Breast epithelium (tissue), 4 donors: Measurements from ENCODE around the gene WBP1L. TPM values are rescaled to one million over a fixed set of nuclear protein-coding genes. Genes with fewer than 3 reads are reported as not detected.
A peak's percentile ranks its signal among the peaks of the same experiment; 100 is the strongest.

Experiments used
- DNase-seq, 2 donors: peaks; one replicate each; pipeline ENCODE4 v3.0.0-alpha.2; 2019; ENCODE audit warnings: low spot score in 2 of 2
- H3K27ac ChIP-seq, 2 donors: fragments of 200-600 bp; sonication (generic) in 1 of 2; one replicate each; pipeline ENCODE4 v1.5.1; 2016 to 2019; ENCODE audit warnings: mild to moderate bottlenecking in 1 of 2
- H3K27me3 ChIP-seq, 2 donors: fragments of 200-600 bp; sonication (generic) in 1 of 2; one replicate each; pipeline versions ENCODE4 v1.5.1 to v1.6.0; 2017 to 2019; ENCODE audit warnings: control low read depth in 1 of 2, mild to moderate bottlenecking in 1 of 2
- H3K36me3 ChIP-seq: fragments of 200-600 bp; one replicate; pipeline ENCODE4 v1.5.1; 2019
- H3K4me1 ChIP-seq, 2 donors: fragments of 200-600 bp; sonication (generic); one replicate each; pipeline ENCODE4 v1.5.1; 2016 to 2019; ENCODE audit warnings: control low read depth in 1 of 2
- H3K4me3 ChIP-seq, 3 donors: fragments of 200-600 bp; sonication (generic); 1 replicate in 2 of 3; 2 replicates in 1 of 3; pipeline ENCODE4 v1.5.1; 2016 to 2019; ENCODE audit warnings: mild to moderate bottlenecking in 3 of 3, moderate library complexity in 2 of 3
- H3K9me3 ChIP-seq, 2 donors: fragments of 200-600 bp; sonication (generic) in 1 of 2; one replicate each; pipeline ENCODE4 v1.5.1; 2016 to 2019; ENCODE audit warnings: control low read depth in 1 of 2
- CTCF ChIP-seq, 3 donors: fragments of 450-650 bp; IDR thresholded peaks; one replicate each; pipeline ENCODE4 v1.5.1; 2016 to 2017; ENCODE audit warnings: antibody characterized with exemption in 3 of 3, mild to moderate bottlenecking in 3 of 3, moderate library complexity in 3 of 3
- POLR2A ChIP-seq: fragments of 450-650 bp; IDR thresholded peaks from one replicate; pipeline ENCODE4 v1.6.1; 2016; ENCODE audit warnings: antibody characterized with exemption, mild to moderate bottlenecking, moderate library complexity
- POLR2AphosphoS5 ChIP-seq, 3 donors: sonication (generic); formaldehyde crosslinking; IDR thresholded peaks; one replicate each; pipeline ENCODE4 v1.6.1; 2017; ENCODE audit warnings: antibody characterized with exemption in 3 of 3
- intact Hi-C: fragments of 100-400 bp; cut with DNase I; formaldehyde crosslinking; loops from one replicate; pipeline ENCODE4 v1.15.1; 2023; ENCODE audit warnings: low total_unique reads
- total RNA-seq, 3 donors: library from RNA; depleted of rRNA; stranded (reverse); fragments of >200 nt; gene quantifications; one replicate each; pipeline ENCODE4 v1.1.0, GENCODE V29; 2016

WBP1L gene
- total RNA-seq, 3 donors from 2014 or later, result 114 to 174 (median 143) TPM

- intact Hi-C loops, result no loop called here
Measured at GRCh38 chr10:102779680-102780526, 36.2 kb downstream of the WBP1L start.

GRCh38 chr10:102780527-102780808, 36.7 kb downstream of the WBP1L start:
- Histone ChIP-seq H3K4me3 (peak overlapping the region in 1 of 3 donors; percentile 6), H3K4me1 (peaks cover 44 to 47% of the 10 kb centered on the region in 2 donors), H3K9me3 (no peaks in the 10 kb centered on the region), H3K27me3 (no peaks in the 10 kb centered on the region), H3K36me3 (no peaks in the 10 kb centered on the region), H3K27ac (peak overlapping the region; percentile 87 to 96)
- no peak for DNase-seq
- TF ChIP-seq CTCF (IDR thresholded peaks at IDR 0.05) (no peak), POLR2A (no peak), POLR2AphosphoS5 (IDR thresholded peaks at IDR 0.05) (no peak)
- intact Hi-C loops, result no loop called here

More at GRCh38 chr10:102779680-102780526, 36.2 kb downstream of the WBP1L start:
- no peaks in the 10 kb centered on the region for H3K9me3 ChIP-seq
- TF ChIP-seq POLR2AphosphoS5 (IDR thresholded peaks at IDR 0.05) (no peak), CTCF (IDR thresholded peaks at IDR 0.05) (no peak), POLR2A (no peak)
- DNase-seq, result no peak
- H3K36me3 ChIP-seq, result no peaks in the 10 kb centered on the region
- H3K4me3 ChIP-seq, result peak overlapping the region in 1 of 3 donors; percentile 24
- no peaks in the 10 kb centered on the region for H3K27me3 ChIP-seq
- peaks cover 42 to 51% of the 10 kb centered on the region in 2 donors for H3K4me1 ChIP-seq
- H3K27ac ChIP-seq, result peak overlapping the region; percentile 87 to 96

- TF ChIP-seq POLR2A, result no peak
- no peak for TF ChIP-seq POLR2AphosphoS5 (IDR thresholded peaks at IDR 0.05)
- no peak for TF ChIP-seq CTCF (IDR thresholded peaks at IDR 0.05)
- peak overlapping the region in 1 of 3 donors; percentile 6 for H3K4me3 ChIP-seq
- intact Hi-C loops, result no loop called here
- H3K27me3 ChIP-seq, result no peaks in the 10 kb centered on the region
- peaks cover 39 to 42% of the 10 kb centered on the region in 2 donors for H3K4me1 ChIP-seq
- H3K27ac ChIP-seq, result peak overlapping the region; percentile 87 to 96
- no peaks in the 10 kb centered on the region for H3K9me3 ChIP-seq
- no peaks in the 10 kb centered on the region for H3K36me3 ChIP-seq
- no peak for DNase-seq
Measured at GRCh38 chr10:102781090-102781920, 37.6 kb downstream of the WBP1L start.

GRCh38 chr10:102781921-102782557, 38.3 kb downstream of the WBP1L start:
- TF ChIP-seq POLR2A, result no peak
- TF ChIP-seq POLR2AphosphoS5 (IDR thresholded peaks at IDR 0.05), result no peak
- TF ChIP-seq CTCF (IDR thresholded peaks at IDR 0.05), result no peak
- H3K27ac ChIP-seq, result peak overlapping the region; percentile 87 to 96
- intact Hi-C loops, result no loop called here
- peaks cover 33 to 37% of the 10 kb centered on the region in 2 donors for H3K4me1 ChIP-seq
- DNase-seq, result no peak
- H3K4me3 ChIP-seq, result peak overlapping the region in 1 of 3 donors; percentile 49
- H3K27me3 ChIP-seq, result no peaks in the 10 kb centered on the region
- no peaks in the 10 kb centered on the region for H3K9me3 ChIP-seq
- H3K36me3 ChIP-seq, result no peaks in the 10 kb centered on the region
